ENCODE data around the gene MTERF4. TPM values are rescaled to one million over a fixed set of nuclear protein-coding genes. Genes with fewer than 3 reads are reported as not detected.

MTERF4 gene
- total RNA-seq, 1 donor = 30.0 TPM

DNA sequence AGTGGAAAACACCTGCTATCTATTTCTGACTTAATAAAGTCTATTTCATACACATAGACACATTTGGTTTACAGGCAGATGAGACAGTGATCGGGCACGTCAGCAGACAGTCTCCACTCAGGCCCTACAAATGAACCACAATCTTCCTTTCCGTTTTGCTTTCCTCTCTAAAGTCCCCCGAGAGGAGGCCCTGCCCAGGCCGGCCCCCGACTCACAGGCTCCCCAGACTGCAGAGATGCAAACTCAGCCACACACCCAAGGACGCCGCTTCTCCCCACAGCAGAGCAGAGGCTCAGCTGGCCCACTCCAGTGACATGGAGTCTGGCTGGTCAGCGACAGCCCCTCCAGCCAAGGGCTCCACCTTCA is 9.3 kb upstream of the MTERF4 start:
- Histone ChIP-seq H3K4me3 (ENCODE audit: insufficient read depth, low read length) (no peak overlapping the region), H3K36me3 (ENCODE audit: insufficient read depth, low read length) (no peaks in the 10 kb centered on the region), H3K4me2 (ENCODE audit: insufficient read depth, low read length) (no peak overlapping the region), H3K4me1 (ENCODE audit: insufficient read depth, low read length) (no peaks in the 10 kb centered on the region), H3K27ac (ENCODE audit: low read depth, low read length) (no peak overlapping the region), H4K20me1 (ENCODE audit: insufficient read depth, low read length) (no peaks in the 10 kb centered on the region), H3K27me3 (ENCODE audit: insufficient read depth, low read length) (no peaks in the 10 kb centered on the region), H2AFZ (ENCODE audit: low read length) (no peak overlapping the region), H3K9me3 (ENCODE audit: low read depth, low read length) (no peaks in the 10 kb centered on the region), H3K79me2 (ENCODE audit: insufficient read depth, low read length) (no peaks in the 10 kb centered on the region)
- TF ChIP-seq, protein P1, sequence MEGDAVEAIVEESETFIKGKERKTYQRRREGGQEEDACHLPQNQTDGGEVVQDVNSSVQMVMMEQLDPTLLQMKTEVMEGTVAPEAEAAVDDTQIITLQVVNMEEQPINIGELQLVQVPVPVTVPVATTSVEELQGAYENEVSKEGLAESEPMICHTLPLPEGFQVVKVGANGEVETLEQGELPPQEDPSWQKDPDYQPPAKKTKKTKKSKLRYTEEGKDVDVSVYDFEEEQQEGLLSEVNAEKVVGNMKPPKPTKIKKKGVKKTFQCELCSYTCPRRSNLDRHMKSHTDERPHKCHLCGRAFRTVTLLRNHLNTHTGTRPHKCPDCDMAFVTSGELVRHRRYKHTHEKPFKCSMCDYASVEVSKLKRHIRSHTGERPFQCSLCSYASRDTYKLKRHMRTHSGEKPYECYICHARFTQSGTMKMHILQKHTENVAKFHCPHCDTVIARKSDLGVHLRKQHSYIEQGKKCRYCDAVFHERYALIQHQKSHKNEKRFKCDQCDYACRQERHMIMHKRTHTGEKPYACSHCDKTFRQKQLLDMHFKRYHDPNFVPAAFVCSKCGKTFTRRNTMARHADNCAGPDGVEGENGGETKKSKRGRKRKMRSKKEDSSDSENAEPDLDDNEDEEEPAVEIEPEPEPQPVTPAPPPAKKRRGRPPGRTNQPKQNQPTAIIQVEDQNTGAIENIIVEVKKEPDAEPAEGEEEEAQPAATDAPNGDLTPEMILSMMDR (IDR thresholded peaks at IDR 0.05; ENCODE audit: extremely low read depth, low read depth, low read length) = no peak
- DNase-seq (ENCODE audit: insufficient read length, low spot score, missing footprints) = no peak

DNA sequence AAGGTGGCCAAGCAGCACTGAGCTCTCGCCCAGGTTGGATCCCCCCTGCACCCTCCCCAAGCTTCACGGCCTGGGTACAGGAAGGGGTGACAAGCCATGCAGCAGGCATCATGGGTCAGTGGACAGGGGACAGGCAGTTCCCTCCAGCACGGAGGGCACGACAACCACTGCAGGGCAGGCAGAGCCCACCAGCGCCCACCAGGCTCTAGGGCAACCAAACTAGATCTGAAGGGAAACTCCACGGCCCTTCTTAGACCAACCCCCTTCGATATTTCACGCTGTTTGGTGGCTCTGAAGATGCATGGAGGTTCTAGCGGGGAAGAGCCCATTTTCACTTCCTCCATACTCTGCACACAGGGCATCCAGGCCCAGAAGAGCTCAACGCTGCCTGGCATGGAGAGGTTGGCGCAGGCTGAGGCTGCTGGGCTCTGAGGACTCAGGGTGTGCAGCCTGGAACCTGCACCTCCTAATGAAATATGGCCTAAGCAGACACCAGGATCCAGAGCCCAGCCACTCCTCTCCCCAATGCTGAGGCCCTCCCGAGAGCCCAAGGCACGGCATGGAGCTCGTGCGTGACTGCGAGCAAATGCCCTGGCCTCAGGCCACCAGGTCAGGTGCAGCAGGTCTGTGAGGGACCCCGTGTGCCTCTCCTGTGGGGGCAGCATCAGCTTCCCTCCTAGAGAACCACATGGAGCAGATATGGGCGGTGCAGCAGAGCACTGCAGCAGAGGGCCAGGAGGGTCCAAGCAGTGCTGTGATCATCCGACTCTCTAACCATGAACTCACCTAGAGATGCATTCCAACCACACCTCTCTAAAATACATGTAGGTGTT is 8.7 kb upstream of the MTERF4 start:
- Histone ChIP-seq H4K20me1 (ENCODE audit: insufficient read depth, low read length) (no peaks in the 10 kb centered on the region), H3K79me2 (ENCODE audit: insufficient read depth, low read length) (no peaks in the 10 kb centered on the region), H3K4me1 (ENCODE audit: insufficient read depth, low read length) (no peaks in the 10 kb centered on the region), H3K36me3 (ENCODE audit: insufficient read depth, low read length) (no peaks in the 10 kb centered on the region), H3K4me3 (ENCODE audit: insufficient read depth, low read length) (no peak overlapping the region), H2AFZ (ENCODE audit: low read length) (no peak overlapping the region), H3K9me3 (ENCODE audit: low read depth, low read length) (no peaks in the 10 kb centered on the region), H3K27me3 (ENCODE audit: insufficient read depth, low read length) (no peaks in the 10 kb centered on the region), H3K27ac (ENCODE audit: low read depth, low read length) (no peak overlapping the region), H3K4me2 (ENCODE audit: insufficient read depth, low read length) (no peak overlapping the region)
- TF ChIP-seq, protein P1 (IDR thresholded peaks at IDR 0.05; ENCODE audit: extremely low read depth, low read depth, low read length) = no peak
- DNase-seq (ENCODE audit: insufficient read length, low spot score, missing footprints) = no peak

DNA sequence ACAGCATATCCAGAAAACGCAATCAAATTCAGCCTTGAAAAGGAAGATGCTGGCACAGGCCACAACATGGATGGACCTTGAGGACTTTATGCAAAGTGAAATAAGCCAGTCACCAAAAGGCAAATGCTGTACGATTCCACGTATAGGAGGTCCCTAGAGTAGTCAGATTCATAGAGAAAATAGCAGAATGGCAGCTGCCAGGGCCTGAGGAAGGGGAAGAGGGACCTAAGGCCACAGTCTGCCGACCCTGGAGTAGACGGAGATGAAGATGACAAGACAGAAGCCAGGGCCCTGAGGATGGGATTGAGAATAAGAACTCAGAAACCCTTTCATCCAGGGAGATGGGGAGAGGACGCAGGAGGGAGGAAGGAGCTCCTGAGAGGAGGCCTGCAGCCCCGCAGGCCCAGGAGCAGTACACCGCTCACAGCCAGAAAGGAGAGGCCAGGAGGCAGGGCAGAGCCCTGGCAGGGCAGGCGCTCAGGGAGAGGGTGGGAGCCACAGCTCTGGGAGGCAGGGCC is 8.1 kb upstream of the MTERF4 start:
- Histone ChIP-seq H3K4me3 (ENCODE audit: insufficient read depth, low read length) (no peak overlapping the region), H4K20me1 (ENCODE audit: insufficient read depth, low read length) (no peaks in the 10 kb centered on the region), H3K27ac (ENCODE audit: low read depth, low read length) (no peak overlapping the region), H3K79me2 (ENCODE audit: insufficient read depth, low read length) (no peaks in the 10 kb centered on the region), H2AFZ (ENCODE audit: low read length) (no peak overlapping the region), H3K27me3 (ENCODE audit: insufficient read depth, low read length) (no peaks in the 10 kb centered on the region), H3K36me3 (ENCODE audit: insufficient read depth, low read length) (no peaks in the 10 kb centered on the region), H3K4me2 (ENCODE audit: insufficient read depth, low read length) (no peak overlapping the region), H3K9me3 (ENCODE audit: low read depth, low read length) (no peaks in the 10 kb centered on the region), H3K4me1 (ENCODE audit: insufficient read depth, low read length) (no peaks in the 10 kb centered on the region)
- TF ChIP-seq, protein P1 (IDR thresholded peaks at IDR 0.05; ENCODE audit: extremely low read depth, low read depth, low read length) = no peak
- DNase-seq (ENCODE audit: insufficient read length, low spot score, missing footprints) = no peak

DNA sequence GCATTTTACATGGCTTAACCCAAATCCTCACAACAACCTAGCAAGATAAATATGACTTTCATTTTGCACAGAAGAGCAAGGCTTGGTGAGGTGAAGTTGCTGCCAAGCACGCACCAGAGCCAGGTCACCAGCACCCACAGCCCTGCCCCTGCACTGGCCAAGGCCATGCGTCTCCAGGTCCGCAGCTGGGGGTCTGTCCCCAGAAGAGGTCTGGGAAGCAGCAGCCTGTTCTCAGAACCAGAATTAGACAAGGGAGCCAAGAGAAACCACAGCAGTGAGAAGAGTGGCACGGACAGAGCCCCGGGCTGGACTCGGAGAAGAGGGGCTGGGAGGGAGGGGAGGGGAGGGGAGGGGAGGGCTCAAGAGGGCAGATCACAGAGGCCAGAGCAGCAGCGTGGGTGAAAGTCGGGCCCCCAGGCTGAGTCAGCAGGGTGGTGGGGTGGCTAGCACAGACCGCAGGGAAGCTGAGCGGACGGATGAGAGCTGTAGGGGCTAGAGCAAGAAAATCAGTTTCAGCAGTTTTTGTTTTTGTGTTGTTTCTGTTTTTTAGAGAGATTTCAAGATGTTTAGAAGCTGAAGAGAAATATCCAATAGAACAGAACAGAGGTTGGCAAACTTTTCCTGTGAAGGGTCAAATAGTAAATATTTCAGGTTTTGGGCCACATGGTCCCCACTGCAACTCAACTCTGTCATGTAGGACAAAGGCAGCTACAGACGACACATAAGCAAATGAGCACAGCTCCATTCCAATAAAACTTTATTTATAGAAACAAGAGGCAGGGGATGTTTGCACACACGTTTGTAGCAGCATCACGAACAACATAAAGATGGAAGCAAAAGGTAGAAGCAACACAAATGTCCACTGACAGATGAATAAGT is 7.4 kb upstream of the MTERF4 start:
- H4K20me1 ChIP-seq (ENCODE audit: insufficient read depth, low read length) = no peaks in the 10 kb centered on the region
- no peaks in the 10 kb centered on the region for H3K4me1 ChIP-seq (ENCODE audit: insufficient read depth, low read length)
- no peak for DNase-seq (ENCODE audit: insufficient read length, low spot score, missing footprints)
- H3K9me3 ChIP-seq (ENCODE audit: low read depth, low read length) = no peaks in the 10 kb centered on the region
- no peaks in the 10 kb centered on the region for H3K36me3 ChIP-seq (ENCODE audit: insufficient read depth, low read length)
- H2AFZ ChIP-seq (ENCODE audit: low read length) = no peak overlapping the region
- H3K4me2 ChIP-seq (ENCODE audit: insufficient read depth, low read length) = no peak overlapping the region
- no peak overlapping the region for H3K4me3 ChIP-seq (ENCODE audit: insufficient read depth, low read length)
- TF ChIP-seq, protein P1 (IDR thresholded peaks at IDR 0.05; ENCODE audit: extremely low read depth, low read depth, low read length) = no peak
- H3K27ac ChIP-seq (ENCODE audit: low read depth, low read length) = no peak overlapping the region
- H3K27me3 ChIP-seq (ENCODE audit: insufficient read depth, low read length) = no peaks in the 10 kb centered on the region
- no peaks in the 10 kb centered on the region for H3K79me2 ChIP-seq (ENCODE audit: insufficient read depth, low read length)
